Tibial artery (tissue), 4 donors: ENCODE data around the gene WDR82.

Source experiments
- DNase-seq, 2 donors: peaks; one replicate each; pipeline ENCODE4 v3.0.0-alpha.2; 2019
- H3K27ac ChIP-seq, 2 donors: fragments of 200-600 bp; sonication (generic) in 1 of 2; 1 replicate in 1 of 2; 2 replicates in 1 of 2; pipeline ENCODE4 v1.5.1; 2018 to 2019; ENCODE audit warnings: mild to moderate bottlenecking in 1 of 2
- H3K27me3 ChIP-seq, 2 donors: fragments of 200-600 bp; sonication (generic) in 1 of 2; one replicate each; pipeline versions ENCODE4 v1.5.1 to v1.6.0; 2016 to 2019
- H3K36me3 ChIP-seq, 3 donors: fragments of 200-600 bp; sonication (generic) in 2 of 3; one replicate each; pipeline ENCODE4 v1.5.1; 2016 to 2019; ENCODE audit warnings: mild to moderate bottlenecking in 2 of 3
- H3K4me1 ChIP-seq, 4 donors: fragments of 200-600 bp; sonication (generic) in 2 of 4; 1 replicate in 3 of 4; 2 replicates in 1 of 4; pipeline ENCODE4 v1.5.1; 2016 to 2019
- H3K4me3 ChIP-seq, 2 donors: fragments of 200-600 bp; sonication (generic) in 1 of 2; 1 replicate in 1 of 2; 2 replicates in 1 of 2; pipeline ENCODE4 v1.5.1; 2018 to 2019; ENCODE audit warnings: mild to moderate bottlenecking in 2 of 2
- H3K9me3 ChIP-seq, 3 donors: fragments of 200-600 bp; sonication (generic) in 1 of 3; one replicate each; pipeline ENCODE4 v1.5.1; 2016 to 2019
- CTCF ChIP-seq, 2 experiments: fragments of 200-600 bp in 1 of 2; fragments of 450-650 bp in 1 of 2; IDR thresholded peaks; one replicate each; pipeline ENCODE4 v1.5.1; 2017 to 2019; ENCODE audit warnings: antibody characterized with exemption in 2 of 2, mild to moderate bottlenecking in 1 of 2, moderate library complexity in 1 of 2
- intact Hi-C: fragments of 100-400 bp; cut with DNase I; formaldehyde crosslinking; loops from one replicate; pipeline ENCODE4 v1.15.0; 2023; ENCODE audit warnings: low total_unique reads

WDR82 gene

GRCh38 chr3:52278510-52279069 lies at the start of gene WDR82:
Gene WDR82, minus strand, starts transcription at chr3:52278649. Its CDS starts 288 bp downstream, at chr3:52278361.
- Histone ChIP-seq H3K4me3 (peak within 1 kb of the TSS; percentile 87 to 95), H3K36me3 (peaks cover 0 to 5% (median 4%) of the 10 kb centered on the region in 3 donors), H3K27me3 (no peaks in the 10 kb centered on the region), H3K9me3 (no peaks in the 10 kb centered on the region), H3K27ac (peak within 1 kb of the TSS; percentile 96 to 99), H3K4me1 (peaks cover 0 to 64% (median 45%) of the 10 kb centered on the region in 4 donors)
- TF ChIP-seq CTCF (IDR thresholded peaks at IDR 0.05): peak; percentile 41 to 42
- DNase-seq: peak; percentile 95 to 98
- intact Hi-C loops: loop anchor here (2.0 kb wide), 1 partner anchor 40 kb away; the partner anchor contains the start of gene TWF2

DNA sequence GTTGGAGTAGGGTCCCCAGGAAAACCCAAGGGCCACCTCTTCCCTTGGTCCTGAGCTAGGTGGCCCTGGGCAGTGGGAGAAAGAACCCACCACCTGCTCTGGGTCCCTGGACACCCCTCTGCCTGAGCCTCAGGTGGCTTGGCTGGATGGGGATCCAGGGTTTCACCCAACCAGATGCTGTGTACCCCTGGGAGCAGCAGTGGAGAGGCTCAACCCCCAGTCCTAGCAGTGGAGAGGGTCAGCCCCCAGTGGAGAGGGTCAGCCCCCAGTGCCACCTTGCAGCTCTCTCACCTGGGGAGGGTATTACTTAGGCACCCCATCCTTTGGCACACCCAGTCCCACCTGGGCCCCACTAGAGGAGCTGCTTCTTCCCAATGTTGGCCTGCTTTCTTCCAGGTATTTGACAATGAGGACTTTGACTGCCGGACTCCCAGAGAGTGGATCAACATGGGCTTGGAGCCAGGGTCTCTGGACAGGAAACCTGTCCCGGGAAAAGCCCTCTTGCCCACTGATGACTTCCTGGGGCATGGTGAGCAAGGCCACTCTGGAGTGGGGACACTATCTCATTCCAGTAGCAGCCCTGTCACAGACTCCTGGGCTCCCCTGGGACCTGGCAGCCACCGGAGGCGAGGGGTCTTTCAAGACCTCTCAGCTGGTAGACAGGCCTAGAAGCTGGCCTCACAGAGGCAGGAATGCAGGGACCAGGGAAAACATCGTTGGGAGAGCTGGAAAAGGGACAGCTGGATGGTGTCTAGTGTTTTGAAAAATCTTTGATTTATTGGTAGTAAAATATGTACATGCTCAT lies 49.2 kb upstream of the WDR82 start:
- Histone ChIP-seq H3K27ac (no peak overlapping the region), H3K27me3 (no peaks in the 10 kb centered on the region), H3K4me3 (no peak overlapping the region), H3K4me1 (no peaks in the 10 kb centered on the region), H3K36me3 (peaks cover 0 to 27% (median 5%) of the 10 kb centered on the region in 3 donors), H3K9me3 (no peaks in the 10 kb centered on the region)
- no peak for DNase-seq
- no peak for TF ChIP-seq CTCF (IDR thresholded peaks at IDR 0.05)
- intact Hi-C loops: no loop called here

GRCh38 chr3:52326976-52327375 lies 48.5 kb upstream of the WDR82 start:
- no peak overlapping the region for H3K4me3 ChIP-seq
- intact Hi-C loops: no loop called here
- H3K27ac ChIP-seq: no peak overlapping the region
- no peak for TF ChIP-seq CTCF (IDR thresholded peaks at IDR 0.05)
- no peaks in the 10 kb centered on the region for H3K4me1 ChIP-seq
- no peak for DNase-seq
- no peaks in the 10 kb centered on the region for H3K9me3 ChIP-seq
- H3K36me3 ChIP-seq: peaks cover 0 to 20% (median 3%) of the 10 kb centered on the region in 3 donors
- H3K27me3 ChIP-seq: no peaks in the 10 kb centered on the region

- DNase-seq: no peak
- Histone ChIP-seq H3K9me3 (no peaks in the 10 kb centered on the region), H3K4me1 (no peaks in the 10 kb centered on the region), H3K27ac (no peak overlapping the region), H3K27me3 (no peaks in the 10 kb centered on the region), H3K36me3 (peaks cover 0 to 7% (median 0%) of the 10 kb centered on the region in 3 donors), H3K4me3 (no peak overlapping the region)
- no peak for TF ChIP-seq CTCF (IDR thresholded peaks at IDR 0.05)
- intact Hi-C loops: no loop called here
These were observed 47.2 kb upstream of the WDR82 start for GRCh38 chr3:52325686-52326085.

DNA sequence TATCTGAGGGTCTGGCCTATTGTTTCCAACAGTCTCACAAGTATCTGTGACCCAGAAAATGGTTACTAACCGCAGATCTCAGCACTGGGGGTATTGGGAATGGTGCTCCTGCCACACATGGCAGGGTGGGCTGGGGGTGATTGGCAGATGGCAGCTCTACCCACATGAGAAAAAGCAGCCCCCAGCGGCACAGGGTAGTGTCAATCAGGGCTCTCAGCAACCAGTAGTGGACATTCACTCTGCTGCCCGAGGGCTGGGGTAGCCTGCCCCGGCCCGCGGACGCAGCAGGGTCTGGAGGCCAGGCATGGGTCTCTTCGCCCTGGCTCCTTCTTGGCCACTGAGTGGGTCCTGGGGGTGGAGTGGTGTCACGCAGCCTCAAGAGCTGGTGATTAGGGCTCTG lies 46.2 kb upstream of the WDR82 start:
- intact Hi-C loops: no loop called here
- Histone ChIP-seq H3K27me3 (no peaks in the 10 kb centered on the region), H3K9me3 (no peaks in the 10 kb centered on the region), H3K27ac (no peak overlapping the region), H3K4me3 (no peak overlapping the region), H3K36me3 (peaks cover 0 to 6% (median 0%) of the 10 kb centered on the region in 3 donors), H3K4me1 (no peaks in the 10 kb centered on the region)
- TF ChIP-seq CTCF (IDR thresholded peaks at IDR 0.05): no peak
- DNase-seq: no peak
